HCT116 (cell line): ENCODE results near the gene CD82. TPM values are rescaled to one million over a fixed set of nuclear protein-coding genes. Genes with fewer than 3 reads are reported as not detected.

Experiments used
- ATAC-seq: fragments of 200-7000 bp; cut with Tn5 transposase; 2 replicates; pipeline ENCODE4 v1.9.1; 2020; ENCODE audit warnings: mild to moderate bottlenecking, moderate library complexity
- BruUV-seq: library from RNA; stranded (reverse); fragments of 400-500 nt; replicated peaks from 2 replicates; lab custom pipeline; 2021; lab: Mats Ljungman, UMichigan
- CTCF ChIA-PET: fragments of 300-600 bp; sonication (Branson Sonifier 250); formaldehyde crosslinking; loops from one replicate; lab custom pipeline; 2021; ENCODE audit warnings: antibody characterized with exemption; lab: Charles Lee
- POLR2A ChIA-PET: fragments of 300-600, 350-600 bp; sonication (Branson Sonifier 250); formaldehyde crosslinking; loops from one replicate; lab custom pipeline; 2021; ENCODE audit warnings: antibody characterized with exemption; lab: Charles Lee
- RAD21 ChIA-PET, 2 experiments: fragments of 300-600 bp; sonication (Branson Sonifier 250); formaldehyde crosslinking; loops; one replicate each; lab custom pipeline; 2023; ENCODE audit warnings: low total read pairs in 2 of 2; ENCODE audit not compliant: uncharacterized antibody in 2 of 2, unreplicated experiment in 2 of 2, low non-redundant PET in 1 of 2; lab: Charles Lee
- DNase-seq: peaks from one replicate; pipeline ENCODE4 v3.0.0-alpha.2; 2010; ENCODE audit warnings: low read depth, low spot score
- H2AFZ ChIP-seq: fragments of 200-600 bp; shearing (Covaris generic), sonication (generic); 2 replicates; pipeline ENCODE4 v1.6.1; 2017; ENCODE audit warnings: low read depth, mixed run types, mixed read lengths, antibody characterized with exemption, low read length; ENCODE audit not compliant: poor library complexity, severe bottlenecking
- H3K27ac ChIP-seq: 2 replicates; pipeline ENCODE4 v1.5.1; 2012; ENCODE audit warnings: low read depth, low read length
- H3K27me3 ChIP-seq: fragments of 200-600 bp; sonication (generic); 2 replicates; pipeline ENCODE4 v1.6.1; 2016; ENCODE audit warnings: mixed run types, low read length, mixed read lengths; ENCODE audit not compliant: insufficient read depth
- H3K36me3 ChIP-seq, 2 experiments: fragments of 200-500 bp in 1 of 2; fragments of 200-600 bp in 1 of 2; sonication (Bioruptor generic) in 1 of 2; sonication (generic) in 1 of 2; 2 replicates each; pipeline versions ENCODE4 v1.5.1 to v1.6.1; 2014 to 2016; ENCODE audit warnings: low read length in 2 of 2, inconsistent platforms in 1 of 2, mixed read lengths in 1 of 2, mixed run types in 1 of 2; ENCODE audit not compliant: insufficient read depth in 2 of 2, control insufficient read depth in 1 of 2
- H3K4me1 ChIP-seq, 2 experiments: fragments of 200-600 bp in 1 of 2; sonication (generic) in 1 of 2; 2 replicates each; pipeline versions ENCODE4 v1.5.1 to v1.6.1; 2012 to 2017; ENCODE audit warnings: low read length in 2 of 2, inconsistent platforms in 1 of 2, mild to moderate bottlenecking in 1 of 2, mixed read lengths in 1 of 2, mixed run types in 1 of 2, moderate library complexity in 1 of 2; ENCODE audit not compliant: insufficient read depth in 2 of 2, control insufficient read depth in 1 of 2
- H3K4me2 ChIP-seq: fragments of 200-600 bp; sonication (generic); 2 replicates; pipeline ENCODE4 v1.6.1; 2017; ENCODE audit warnings: mixed run types, low read length, mixed read lengths
- H3K4me3 ChIP-seq, 2 experiments: fragments of 200-600 bp in 1 of 2; sonication (generic) in 1 of 2; replicated peaks in 1 of 2; 2 replicates each; pipeline ENCODE4 v1.5.1; 2011 to 2016; ENCODE audit warnings: low read length in 2 of 2, control low read depth in 1 of 2, low read depth in 1 of 2, mild to moderate bottlenecking in 1 of 2, mixed read lengths in 1 of 2, mixed run types in 1 of 2
- H3K79me2 ChIP-seq: fragments of 200-600 bp; sonication (generic); 2 replicates; pipeline ENCODE4 v1.6.1; 2017; ENCODE audit warnings: mild to moderate bottlenecking, mixed run types, low read length, moderate library complexity, mixed read lengths; ENCODE audit not compliant: insufficient read depth
- H3K9ac ChIP-seq: fragments of 200-600 bp; sonication (generic); 2 replicates; pipeline ENCODE4 v1.6.1; 2016; ENCODE audit warnings: low read length, mixed read lengths
- H3K9me2 ChIP-seq: fragments of 200-600 bp; sonication (generic), shearing (Covaris generic); 2 replicates; pipeline ENCODE4 v1.6.1; 2017; ENCODE audit warnings: mixed run types, mild to moderate bottlenecking, moderate library complexity; ENCODE audit not compliant: insufficient read depth
- H3K9me3 ChIP-seq, 2 experiments: fragments of 200-500 bp in 1 of 2; fragments of 200-600 bp in 1 of 2; sonication (Bioruptor generic) in 1 of 2; sonication (generic) in 1 of 2; 2 replicates each; pipeline ENCODE4 v1.6.1; 2014 to 2017; ENCODE audit warnings: low read length in 2 of 2, mixed read lengths in 2 of 2, inconsistent platforms in 1 of 2, low read depth in 1 of 2, mild to moderate bottlenecking in 1 of 2, mixed run types in 1 of 2, moderate library complexity in 1 of 2; ENCODE audit not compliant: control insufficient read depth in 1 of 2, insufficient read depth in 1 of 2
- H4K20me1 ChIP-seq: fragments of 200-600 bp; sonication (generic), shearing (Covaris generic); 2 replicates; pipeline ENCODE4 v1.6.1; 2017; ENCODE audit warnings: mixed run types, mild to moderate bottlenecking, moderate library complexity; ENCODE audit not compliant: insufficient read depth
- CEBPB ChIP-seq: IDR thresholded peaks from 2 replicates; pipeline ENCODE4 v1.6.1; 2012; ENCODE audit warnings: low read depth
- CTCF ChIP-seq, 3 experiments: fragments of 200-600 bp in 1 of 3; sonication (generic) in 1 of 3; IDR thresholded peaks in 2 of 3; conservative IDR thresholded peaks in 1 of 3; 2 replicates each; pipeline ENCODE4 v1.5.1; 2012 to 2017; ENCODE audit warnings: low read depth in 2 of 3, low read length in 2 of 3, antibody characterized with exemption in 1 of 3, borderline replicate concordance in 1 of 3, control low read depth in 1 of 3, mild to moderate bottlenecking in 1 of 3, mixed read lengths in 1 of 3, mixed run types in 1 of 3, moderate library complexity in 1 of 3; ENCODE audit not compliant: insufficient read depth in 1 of 3
- EGR1 ChIP-seq: IDR thresholded peaks from 2 replicates; pipeline ENCODE4 v1.6.1; 2012; ENCODE audit warnings: low read depth
- ELF1 ChIP-seq: IDR thresholded peaks from 2 replicates; pipeline ENCODE4 v1.6.1; 2012; ENCODE audit warnings: low read depth, borderline replicate concordance
- EZH2 ChIP-seq: fragments of 200-600 bp; sonication (generic); IDR thresholded peaks from 2 replicates; pipeline ENCODE4 v1.6.1; 2017; ENCODE audit warnings: antibody characterized with exemption, mixed run types
- EZH2phosphoT487 ChIP-seq: fragments of 200-600 bp; IDR thresholded peaks from 2 replicates; pipeline ENCODE4 v1.6.1; 2018; ENCODE audit warnings: antibody characterized with exemption, borderline replicate concordance
- FOSL1 ChIP-seq: IDR thresholded peaks from 2 replicates; pipeline ENCODE4 v1.6.1; 2012; ENCODE audit warnings: low read depth
- JUND ChIP-seq: IDR thresholded peaks from 2 replicates; pipeline ENCODE4 v1.6.1; 2012
- POLR2A ChIP-seq: IDR thresholded peaks from 2 replicates; pipeline ENCODE4 v1.7.0; 2011; ENCODE audit warnings: borderline replicate concordance; ENCODE audit not compliant: insufficient read depth, insufficient read length; ENCODE audit errors: extremely low read depth
- POLR2AphosphoS5 ChIP-seq: IDR thresholded peaks from 2 replicates; pipeline ENCODE4 v1.6.1; 2011; ENCODE audit warnings: mild to moderate bottlenecking, low read depth, low read length, moderate library complexity
- RAD21 ChIP-seq: IDR thresholded peaks from 2 replicates; pipeline ENCODE4 v1.6.1; 2012; ENCODE audit warnings: low read depth, mild to moderate bottlenecking
- SP1 ChIP-seq: IDR thresholded peaks from 2 replicates; pipeline ENCODE4 v1.6.1; 2012; ENCODE audit warnings: low read depth
- SRF ChIP-seq: IDR thresholded peaks from 2 replicates; pipeline ENCODE4 v1.6.1; 2012; ENCODE audit warnings: low read depth
- TCF7L2 ChIP-seq: IDR thresholded peaks from 2 replicates; pipeline ENCODE4 v1.7.0; 2011; ENCODE audit warnings: borderline replicate concordance, inconsistent platforms; ENCODE audit not compliant: insufficient read depth, insufficient read length; ENCODE audit errors: extremely low read depth
- YY1 ChIP-seq: IDR thresholded peaks from 2 replicates; pipeline ENCODE4 v1.6.1; 2011; ENCODE audit warnings: low read length, low read depth, moderate library complexity, mild to moderate bottlenecking; ENCODE audit not compliant: insufficient replicate concordance; ENCODE audit errors: extremely low read depth
- ZFX ChIP-seq: fragments of 450-650 bp; IDR thresholded peaks from 2 replicates; pipeline ENCODE4 v1.6.1; 2017
- ZNF274 ChIP-seq: fragments of 200-500 bp; sonication (Bioruptor generic); IDR thresholded peaks from 2 replicates; pipeline ENCODE4 v1.6.1; 2014; ENCODE audit warnings: mild to moderate bottlenecking, low read depth, low read length, inconsistent platforms
- intact Hi-C: fragments of 100-400 bp; cut with micrococcal nuclease; formaldehyde crosslinking; loops from 2 replicates; pipeline ENCODE4 v1.10.0; 2022
- total RNA-seq: library from RNA; stranded (reverse); gene quantifications from one replicate; pipeline ENCODE4 v1.2.1, GENCODE V29; 2021; ENCODE audit not compliant: unreplicated experiment
- TF ChIP-seq, protein P1 (sequence below): IDR thresholded peaks from 2 replicates; pipeline ENCODE4 v1.6.1; 2011; ENCODE audit warnings: mild to moderate bottlenecking, low read length, moderate library complexity; ENCODE audit not compliant: insufficient replicate concordance; ENCODE audit errors: extremely low read depth

The CD82 gene
- total RNA-seq, 1 experiment from 2014 or later: 16.7 TPM

GRCh38 chr11:44613153-44613552 is 47.7 kb downstream of the CD82 start:
- CTCF ChIA-PET: interaction anchor here (1.1 to 2.2 kb wide), 3 partner anchors 9 to 55 kb away, joined by 3 to 15 read pairs (median 3); partner anchors contain the start of gene CD82
- H3K4me2 ChIP-seq: no peak overlapping the region
- H3K9me3 ChIP-seq: no peaks in the 10 kb centered on the region
- H3K79me2 ChIP-seq: no peaks in the 10 kb centered on the region
- no peak overlapping the region for H2AFZ ChIP-seq
- H3K36me3 ChIP-seq: no peaks in the 10 kb centered on the region
- H3K27ac ChIP-seq: no peak overlapping the region
- intact Hi-C loops: loop anchor here (10.0 kb wide), 1 partner anchor 468 kb away; no protein-coding TSS in a partner anchor
- no TSS peak for BruUV-seq
- RAD21 ChIA-PET: no interaction called here
- DNase-seq (no peak), ATAC-seq (no peak)
- no peaks in the 10 kb centered on the region for H3K27me3 ChIP-seq
- TF ChIP-seq JUND (no peak), CTCF (IDR thresholded peaks at IDR 0.05 in 2 of 3, conservative IDR thresholded peaks at IDR 0.05 in 1 of 3; ENCODE audit: borderline replicate concordance in 1 of 3, insufficient read depth in 1 of 3, low read depth in 2 of 3, low read length in 2 of 3) (no peak), SP1 (no peak), YY1 (no peak), EZH2 (no peak), TCF7L2 (no peak), FOSL1 (no peak), ZNF274 (no peak), EZH2phosphoT487 (no peak), POLR2A (no peak), ELF1 (no peak), EGR1 (no peak), ZFX (no peak), CEBPB (no peak), RAD21 (no peak), POLR2AphosphoS5 (no peak), SRF (no peak)
- TF ChIP-seq, protein P1, sequence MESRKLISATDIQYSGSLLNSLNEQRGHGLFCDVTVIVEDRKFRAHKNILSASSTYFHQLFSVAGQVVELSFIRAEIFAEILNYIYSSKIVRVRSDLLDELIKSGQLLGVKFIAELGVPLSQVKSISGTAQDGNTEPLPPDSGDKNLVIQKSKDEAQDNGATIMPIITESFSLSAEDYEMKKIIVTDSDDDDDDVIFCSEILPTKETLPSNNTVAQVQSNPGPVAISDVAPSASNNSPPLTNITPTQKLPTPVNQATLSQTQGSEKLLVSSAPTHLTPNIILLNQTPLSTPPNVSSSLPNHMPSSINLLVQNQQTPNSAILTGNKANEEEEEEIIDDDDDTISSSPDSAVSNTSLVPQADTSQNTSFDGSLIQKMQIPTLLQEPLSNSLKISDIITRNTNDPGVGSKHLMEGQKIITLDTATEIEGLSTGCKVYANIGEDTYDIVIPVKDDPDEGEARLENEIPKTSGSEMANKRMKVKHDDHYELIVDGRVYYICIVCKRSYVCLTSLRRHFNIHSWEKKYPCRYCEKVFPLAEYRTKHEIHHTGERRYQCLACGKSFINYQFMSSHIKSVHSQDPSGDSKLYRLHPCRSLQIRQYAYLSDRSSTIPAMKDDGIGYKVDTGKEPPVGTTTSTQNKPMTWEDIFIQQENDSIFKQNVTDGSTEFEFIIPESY: no peak
- H3K9me2 ChIP-seq: no peaks in the 10 kb centered on the region
- no peaks in the 10 kb centered on the region for H4K20me1 ChIP-seq
- no peaks in the 10 kb centered on the region for H3K4me1 ChIP-seq
- H3K4me3 ChIP-seq: no peak overlapping the region
- POLR2A ChIA-PET: no interaction called here
- H3K9ac ChIP-seq: no peak overlapping the region
